Right lobe of liver (tissue), 4 donors: ENCODE data around the gene ALG14.

ENCODE experiments used
- POLR2A ChIP-seq: fragments of 450-650 bp; IDR thresholded peaks from one replicate; pipeline ENCODE4 v1.6.1; 2017; ENCODE audit warnings: antibody characterized with exemption, mild to moderate bottlenecking
- TF ChIP-seq, protein P1 (sequence below), 4 donors: fragments of 200-600 bp in 3 of 4; fragments of 450-650 bp in 1 of 4; IDR thresholded peaks; one replicate each; pipeline versions ENCODE4 v1.5.1 to v1.8.0; 2016 to 2022; ENCODE audit warnings: antibody characterized with exemption in 4 of 4, mild to moderate bottlenecking in 2 of 4
- donor health status: DM: no; HTN: no; CAD: no.
- donor health status: DM: no; HTN: no; CAD: no.
- donor health status: DM: no; HTN: yes; CAD: no.

DNA sequence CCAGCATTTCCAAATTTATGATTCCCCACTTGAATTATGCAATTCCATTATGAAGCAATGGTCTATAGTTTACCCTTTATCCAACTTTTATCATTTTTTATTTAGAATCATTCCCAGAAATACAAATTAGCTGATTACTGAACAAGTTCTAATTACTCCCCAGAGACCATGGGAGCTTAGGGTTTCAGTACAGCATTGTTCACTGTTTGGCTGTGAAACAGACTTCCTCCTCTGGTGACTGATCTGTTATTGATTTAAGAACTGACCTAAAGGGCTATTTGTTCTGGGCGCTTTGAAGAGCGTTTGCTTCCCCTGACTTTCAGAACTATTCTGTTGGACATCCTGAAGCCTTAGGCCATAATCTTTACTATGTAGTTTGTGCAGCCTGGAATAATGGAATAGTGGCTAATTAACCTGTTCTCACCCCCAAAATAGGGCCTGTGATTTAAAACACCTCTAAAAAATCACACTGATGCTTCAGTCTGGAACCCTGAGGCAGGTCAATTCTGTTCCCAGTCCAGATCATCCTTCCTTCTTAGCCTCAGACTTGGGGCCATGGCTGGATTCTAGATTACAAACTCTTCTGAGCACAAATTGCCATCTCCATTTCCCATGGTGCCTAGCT is 58.7 kb downstream of the ALG14 start:
- TF ChIP-seq, protein P1, sequence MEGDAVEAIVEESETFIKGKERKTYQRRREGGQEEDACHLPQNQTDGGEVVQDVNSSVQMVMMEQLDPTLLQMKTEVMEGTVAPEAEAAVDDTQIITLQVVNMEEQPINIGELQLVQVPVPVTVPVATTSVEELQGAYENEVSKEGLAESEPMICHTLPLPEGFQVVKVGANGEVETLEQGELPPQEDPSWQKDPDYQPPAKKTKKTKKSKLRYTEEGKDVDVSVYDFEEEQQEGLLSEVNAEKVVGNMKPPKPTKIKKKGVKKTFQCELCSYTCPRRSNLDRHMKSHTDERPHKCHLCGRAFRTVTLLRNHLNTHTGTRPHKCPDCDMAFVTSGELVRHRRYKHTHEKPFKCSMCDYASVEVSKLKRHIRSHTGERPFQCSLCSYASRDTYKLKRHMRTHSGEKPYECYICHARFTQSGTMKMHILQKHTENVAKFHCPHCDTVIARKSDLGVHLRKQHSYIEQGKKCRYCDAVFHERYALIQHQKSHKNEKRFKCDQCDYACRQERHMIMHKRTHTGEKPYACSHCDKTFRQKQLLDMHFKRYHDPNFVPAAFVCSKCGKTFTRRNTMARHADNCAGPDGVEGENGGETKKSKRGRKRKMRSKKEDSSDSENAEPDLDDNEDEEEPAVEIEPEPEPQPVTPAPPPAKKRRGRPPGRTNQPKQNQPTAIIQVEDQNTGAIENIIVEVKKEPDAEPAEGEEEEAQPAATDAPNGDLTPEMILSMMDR (IDR thresholded peaks at IDR 0.05): no peak
- TF ChIP-seq POLR2A: no peak
